Measurements from ENCODE around the gene CMTM3. TPM values are rescaled to one million over a fixed set of nuclear protein-coding genes. Genes with fewer than 3 reads are reported as not detected.
"Not testable (repeated sequence)": the region's sequence is repeated elsewhere in the genome, so short reads cannot be mapped to it uniquely, and the experiment has no call there.

CMTM3 gene
- total RNA-seq, 2 donors from 2014 or later: 15.6 to 26.2 TPM

- Histone ChIP-seq H3K27ac (no peak overlapping the region), H3K4me1 (peaks cover 0 to 18% of the 10 kb centered on the region in 2 donors)
Measured at GRCh38 chr16:66656547-66656946, 52.0 kb downstream of the CMTM3 start.

GRCh38 chr16:66658143-66658859 is 53.8 kb downstream of the CMTM3 start:
- Histone ChIP-seq H3K4me3 (no peak overlapping the region), H3K27me3 (no peaks in the 10 kb centered on the region), H3K4me1 (peaks cover 0 to 30% of the 10 kb centered on the region in 2 donors), H3K36me3 (no peaks in the 10 kb centered on the region), H3K9me3 (no peaks in the 10 kb centered on the region), H3K27ac (no peak overlapping the region)
- DNase-seq (ENCODE audit: low spot score): no peak
- TF ChIP-seq CTCF (IDR thresholded peaks at IDR 0.05): no peak

More at GRCh38 chr16:66656547-66656946, 52.0 kb downstream of the CMTM3 start:
- no peak for DNase-seq (ENCODE audit: low spot score)
- no peaks in the 10 kb centered on the region for H3K9me3 ChIP-seq
- TF ChIP-seq CTCF (IDR thresholded peaks at IDR 0.05): no peak
- no peaks in the 10 kb centered on the region for H3K27me3 ChIP-seq
- no peaks in the 10 kb centered on the region for H3K36me3 ChIP-seq
- H3K4me3 ChIP-seq: no peak overlapping the region

- peaks cover 0 to 30% of the 10 kb centered on the region in 2 donors for H3K4me1 ChIP-seq
- H3K36me3 ChIP-seq: no peaks in the 10 kb centered on the region
- no peak for DNase-seq (ENCODE audit: low spot score)
- no peak overlapping the region for H3K27ac ChIP-seq
- H3K27me3 ChIP-seq: no peaks in the 10 kb centered on the region
- no peaks in the 10 kb centered on the region for H3K9me3 ChIP-seq
- TF ChIP-seq CTCF (IDR thresholded peaks at IDR 0.05): no peak
- no peak overlapping the region for H3K4me3 ChIP-seq
Measured at GRCh38 chr16:66658860-66659190, 54.3 kb downstream of the CMTM3 start.

- peaks cover 0 to 30% of the 10 kb centered on the region in 2 donors for H3K4me1 ChIP-seq
- peak; percentile 78 for DNase-seq (ENCODE audit: low spot score)
- H3K36me3 ChIP-seq: no peaks in the 10 kb centered on the region
- H3K4me3 ChIP-seq: no peak overlapping the region
- H3K27me3 ChIP-seq: no peaks in the 10 kb centered on the region
- TF ChIP-seq CTCF (IDR thresholded peaks at IDR 0.05): peak in 1 of 2 donors; percentile 47
- H3K27ac ChIP-seq: peak overlapping the region; percentile 51 to 71
- H3K9me3 ChIP-seq: no peaks in the 10 kb centered on the region
Measured at GRCh38 chr16:66660422-66661209, 56.1 kb downstream of the CMTM3 start.

GRCh38 chr16:66661210-66661560 is 56.7 kb downstream of the CMTM3 start:
- H3K27me3 ChIP-seq: no peaks in the 10 kb centered on the region
- peak overlapping the region; percentile 51 to 71 for H3K27ac ChIP-seq
- H3K36me3 ChIP-seq: no peaks in the 10 kb centered on the region
- DNase-seq (ENCODE audit: low spot score): no peak
- no peak overlapping the region for H3K4me3 ChIP-seq
- H3K4me1 ChIP-seq: peaks cover 0 to 30% of the 10 kb centered on the region in 2 donors
- H3K9me3 ChIP-seq: no peaks in the 10 kb centered on the region
- TF ChIP-seq CTCF (IDR thresholded peaks at IDR 0.05): no peak

- H3K4me3 ChIP-seq; H3K27me3 ChIP-seq; H3K36me3 ChIP-seq; DNase-seq (ENCODE audit: low spot score); H3K9me3 ChIP-seq: not testable (repeated sequence)
- Histone ChIP-seq H3K4me1 (peaks cover 0 to 30% of the 10 kb centered on the region in 2 donors), H3K27ac (peak overlapping the region; percentile 51 to 71)
Measured at GRCh38 chr16:66661671-66662346, 57.3 kb downstream of the CMTM3 start.

All from right atrium auricular region (tissue), 2 donors.